ENCODE data around the gene RGS10.

Gene RGS10

DNA sequence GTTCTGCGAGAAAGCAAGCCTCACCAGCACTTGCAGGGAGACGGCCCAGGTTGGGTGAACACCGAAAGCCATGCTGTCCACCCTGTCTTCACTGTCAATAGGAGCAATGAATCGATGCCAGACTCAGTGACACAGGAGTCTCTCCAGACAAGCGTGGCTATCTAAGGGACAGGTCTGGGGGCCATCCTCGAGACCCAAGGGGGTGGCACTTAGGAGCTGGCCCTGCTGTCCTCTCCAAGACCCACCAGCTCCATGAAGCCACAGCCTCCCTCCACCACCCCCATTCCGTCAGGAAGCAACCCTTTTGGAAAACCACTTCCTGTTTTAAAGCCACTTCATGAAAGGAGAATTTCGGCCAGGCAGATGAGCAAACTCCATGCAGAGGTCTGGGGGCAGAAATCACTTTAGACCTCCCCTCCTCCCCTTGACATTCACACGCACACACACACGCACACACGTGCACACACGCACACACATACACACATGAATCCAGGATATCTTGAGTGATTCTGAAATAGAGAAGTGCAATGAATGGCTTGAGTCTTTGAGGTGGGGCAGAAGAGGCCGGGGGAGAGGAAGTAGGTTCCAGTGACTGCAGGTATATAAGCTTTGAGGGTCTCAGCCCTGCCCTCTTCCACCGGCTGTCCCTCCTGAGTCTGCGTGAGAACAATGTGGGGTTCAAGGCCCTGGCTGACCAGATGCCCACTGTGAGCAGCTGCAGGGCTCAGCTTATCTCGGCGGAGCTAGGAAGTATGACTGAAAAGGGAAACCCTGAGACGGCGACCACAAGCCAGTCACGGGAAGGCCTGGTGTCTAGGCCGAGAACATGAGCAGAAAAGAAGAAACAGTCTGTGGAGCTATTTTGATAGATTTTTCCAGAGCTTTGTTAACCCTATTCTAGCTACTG lies 25.0 kb downstream of the RGS10 start:
- no peak for DNase-seq

- no peak for DNase-seq
Measured at GRCh38 chr10:119516381-119517234, 25.9 kb downstream of the RGS10 start.

- no peak for DNase-seq
Measured at GRCh38 chr10:119515511-119516045, 26.9 kb downstream of the RGS10 start.

- DNase-seq, result no peak
Measured at GRCh38 chr10:119514819-119515218, 27.7 kb downstream of the RGS10 start.

DNA sequence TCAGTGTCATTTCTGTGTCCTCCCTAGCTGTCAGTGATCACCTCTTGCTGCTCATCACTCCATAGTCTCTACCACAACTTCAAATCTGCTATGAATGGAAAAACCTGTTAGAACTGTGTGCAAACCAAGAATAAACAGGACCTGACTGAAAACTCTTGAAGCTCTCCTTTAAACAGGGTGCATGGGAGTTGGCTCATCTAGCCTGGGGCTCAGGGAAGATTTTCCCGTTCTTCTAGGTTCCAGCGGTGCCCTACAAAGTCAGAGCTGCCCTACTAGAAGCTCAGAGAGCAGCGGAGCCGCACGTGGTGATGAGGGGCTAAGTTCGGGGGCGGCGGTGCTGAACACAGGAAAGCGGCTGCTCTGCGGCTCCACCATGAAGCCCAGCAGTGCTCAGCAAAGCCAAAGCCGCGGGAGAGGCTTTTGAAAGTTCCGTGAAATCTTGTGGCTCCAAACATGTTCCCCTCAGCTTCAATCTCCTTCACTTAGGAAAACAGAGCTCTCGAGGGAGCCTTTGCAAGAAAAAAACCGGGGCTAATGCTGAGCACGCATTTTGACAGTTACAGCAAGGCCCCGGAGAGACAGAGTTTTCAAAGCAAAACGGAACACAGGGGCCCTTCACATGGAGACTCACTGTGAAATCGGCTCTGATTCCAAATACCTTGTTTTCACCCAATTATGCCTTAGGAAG lies 30.5 kb downstream of the RGS10 start:
- DNase-seq, result no peak

GRCh38 chr10:119509909-119510451 lies 32.5 kb downstream of the RGS10 start:
- no peak for DNase-seq

- no peak for DNase-seq
Measured at GRCh38 chr10:119507115-119507514, 35.4 kb downstream of the RGS10 start.

GRCh38 chr10:119505588-119506315 lies 36.8 kb downstream of the RGS10 start:
- DNase-seq, result no peak

DNA sequence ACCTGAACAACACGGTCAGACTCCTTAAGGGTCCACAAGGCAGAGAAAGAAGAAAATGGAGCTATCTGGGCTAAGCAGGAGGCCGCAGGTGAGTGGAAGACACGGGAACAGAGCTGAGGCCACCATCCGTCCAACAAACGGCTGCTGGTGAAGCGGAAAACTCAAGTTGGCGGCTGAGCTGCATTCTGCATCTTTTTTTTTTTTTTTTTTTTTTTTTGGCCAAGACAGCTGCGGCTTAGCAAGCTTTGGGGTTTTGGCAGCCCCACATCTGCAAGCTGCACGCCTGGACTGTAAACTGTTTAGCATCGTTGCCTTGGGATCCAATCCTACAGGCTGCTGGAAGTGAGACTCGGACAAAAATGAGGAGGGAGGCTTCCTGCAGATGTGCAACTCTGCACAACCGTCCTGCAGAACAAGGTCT lies 37.4 kb downstream of the RGS10 start:
- no peak for DNase-seq

DNA sequence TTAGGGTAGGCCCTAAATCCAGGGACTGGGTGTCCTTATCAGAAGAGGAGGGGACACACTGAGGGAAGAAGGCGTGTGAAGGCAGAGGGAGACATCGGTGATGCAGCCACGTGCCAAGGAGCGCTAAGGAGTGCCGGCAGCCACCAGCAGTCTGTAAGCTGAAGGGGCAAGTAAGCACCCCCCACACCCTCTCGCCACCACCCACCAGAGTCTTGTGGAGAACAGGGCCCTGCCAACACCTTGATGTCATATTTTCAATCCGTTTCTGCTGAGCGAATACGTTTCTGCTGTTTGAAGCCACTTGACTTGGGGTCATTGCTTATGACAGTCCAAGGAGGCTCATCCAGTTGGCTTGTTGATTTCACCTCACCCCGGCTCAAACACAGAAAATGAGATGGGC lies 37.9 kb downstream of the RGS10 start:
- no peak for DNase-seq

DNA sequence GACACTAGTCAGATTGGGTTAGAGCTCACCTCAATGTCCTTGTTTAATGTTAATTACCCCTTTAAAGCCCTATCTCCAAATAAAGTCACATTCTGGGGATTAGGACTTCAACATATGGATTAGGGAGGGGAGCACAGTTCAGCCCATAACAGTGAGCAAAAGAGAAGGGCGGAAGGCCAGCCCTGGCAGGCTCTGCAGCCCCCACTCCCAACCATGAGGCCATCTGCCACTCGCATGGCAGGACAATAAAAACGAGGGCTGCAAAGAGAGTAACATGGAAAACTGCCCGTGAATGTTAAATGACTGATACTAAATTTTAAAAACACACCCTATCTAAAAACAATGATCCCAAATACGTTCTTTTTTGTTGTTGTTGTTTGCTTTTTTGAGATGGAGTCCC lies 38.7 kb downstream of the RGS10 start:
- DNase-seq, result no peak

- DNase-seq, result no peak
Measured at GRCh38 chr10:119502618-119503155, 39.8 kb downstream of the RGS10 start.

DNA sequence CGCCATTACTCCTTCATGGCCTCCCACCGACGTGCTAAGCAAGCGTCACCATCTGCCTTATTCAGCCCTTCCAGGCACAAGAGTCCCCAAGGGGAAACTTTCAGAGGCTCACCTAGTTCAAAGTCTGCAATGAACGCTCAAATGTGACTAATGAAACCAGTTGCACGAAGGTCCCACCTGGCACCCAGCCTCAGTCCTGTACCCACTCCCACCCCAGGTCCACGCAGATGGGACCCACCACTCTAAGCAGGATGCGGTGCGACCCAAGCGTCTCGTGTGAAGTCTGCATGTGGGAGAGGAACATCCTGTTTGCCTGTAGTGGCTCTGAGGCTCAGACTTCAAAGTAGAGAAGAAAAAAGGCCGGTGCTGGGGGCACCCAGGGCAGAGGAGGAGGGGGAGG lies 40.3 kb downstream of the RGS10 start:
- no peak for DNase-seq

GRCh38 chr10:119501690-119502089 lies 40.8 kb downstream of the RGS10 start:
- DNase-seq, result no peak

GRCh38 chr10:119500821-119501220 lies 41.7 kb downstream of the RGS10 start:
- no peak for DNase-seq

DNA sequence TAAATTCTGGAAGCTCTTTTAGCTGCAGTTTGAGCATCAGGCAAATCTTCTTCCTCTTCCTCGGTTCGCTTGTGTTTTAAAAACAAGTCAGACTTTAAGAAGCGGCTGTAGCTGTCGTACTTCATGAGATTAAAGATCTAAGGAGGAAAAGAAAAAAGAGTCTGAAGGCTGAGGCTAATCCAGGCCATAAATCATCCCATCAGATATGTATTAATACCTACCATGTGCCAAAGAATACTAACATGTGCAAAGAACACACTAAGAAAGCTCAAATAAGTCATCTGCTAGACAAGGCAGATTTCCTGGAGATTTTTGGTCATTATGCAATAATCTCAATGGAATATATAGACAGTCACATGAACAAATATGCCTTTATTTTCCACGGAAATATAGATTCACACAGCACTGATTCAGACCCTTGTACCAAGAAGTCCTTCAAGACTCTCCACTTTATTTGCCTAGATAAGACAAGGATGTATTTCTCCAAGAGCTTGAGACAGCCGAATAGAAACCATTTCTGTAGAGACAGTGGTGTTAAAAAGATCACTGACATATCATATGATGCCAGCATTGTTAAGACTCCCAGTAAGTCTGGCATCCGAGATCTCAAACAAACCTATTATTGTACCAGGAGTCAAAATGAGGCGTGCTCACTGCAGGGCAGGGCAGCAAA lies 42.3 kb downstream of the RGS10 start:
- DNase-seq, result no peak

GRCh38 chr10:119499677-119500002 lies 42.9 kb downstream of the RGS10 start:
- DNase-seq, result no peak

GRCh38 chr10:119498889-119499676 lies 43.4 kb downstream of the RGS10 start:
- DNase-seq, result no peak

- DNase-seq, result no peak
Measured at GRCh38 chr10:119497243-119497642, 45.3 kb downstream of the RGS10 start.

DNA sequence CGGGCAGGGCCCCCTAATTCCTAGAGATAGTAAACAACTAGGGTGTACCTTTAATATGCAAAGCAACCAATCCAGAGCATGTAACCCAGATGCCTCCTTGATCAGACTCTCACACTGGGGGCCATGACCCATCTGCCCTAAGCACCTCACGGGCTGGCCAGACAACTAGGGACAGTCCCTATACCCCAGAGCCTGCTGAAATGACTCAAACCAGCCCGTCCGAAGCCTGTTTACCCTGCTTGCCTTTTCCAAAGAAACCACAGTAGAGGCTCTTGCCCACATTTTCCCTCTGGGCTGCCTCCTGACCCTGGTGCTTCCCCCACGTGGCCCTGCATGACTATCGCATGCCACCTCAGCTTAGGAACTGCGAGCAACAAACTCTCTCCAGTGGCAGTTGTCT lies 46.2 kb downstream of the RGS10 start:
- no peak for DNase-seq
